Erythroblast (primary cell): ENCODE data around the gene VAPA.

Experiments
- GATA1 ChIP-seq: IDR thresholded peaks from 2 replicates; pipeline ENCODE4 v1.6.1; 2011; ENCODE audit warnings: low read depth, mild to moderate bottlenecking, control low read depth, low read length, moderate library complexity
- POLR2A ChIP-seq: IDR thresholded peaks from 2 replicates; pipeline ENCODE4 v1.6.1; 2011; ENCODE audit warnings: mild to moderate bottlenecking, low read length

DNA sequence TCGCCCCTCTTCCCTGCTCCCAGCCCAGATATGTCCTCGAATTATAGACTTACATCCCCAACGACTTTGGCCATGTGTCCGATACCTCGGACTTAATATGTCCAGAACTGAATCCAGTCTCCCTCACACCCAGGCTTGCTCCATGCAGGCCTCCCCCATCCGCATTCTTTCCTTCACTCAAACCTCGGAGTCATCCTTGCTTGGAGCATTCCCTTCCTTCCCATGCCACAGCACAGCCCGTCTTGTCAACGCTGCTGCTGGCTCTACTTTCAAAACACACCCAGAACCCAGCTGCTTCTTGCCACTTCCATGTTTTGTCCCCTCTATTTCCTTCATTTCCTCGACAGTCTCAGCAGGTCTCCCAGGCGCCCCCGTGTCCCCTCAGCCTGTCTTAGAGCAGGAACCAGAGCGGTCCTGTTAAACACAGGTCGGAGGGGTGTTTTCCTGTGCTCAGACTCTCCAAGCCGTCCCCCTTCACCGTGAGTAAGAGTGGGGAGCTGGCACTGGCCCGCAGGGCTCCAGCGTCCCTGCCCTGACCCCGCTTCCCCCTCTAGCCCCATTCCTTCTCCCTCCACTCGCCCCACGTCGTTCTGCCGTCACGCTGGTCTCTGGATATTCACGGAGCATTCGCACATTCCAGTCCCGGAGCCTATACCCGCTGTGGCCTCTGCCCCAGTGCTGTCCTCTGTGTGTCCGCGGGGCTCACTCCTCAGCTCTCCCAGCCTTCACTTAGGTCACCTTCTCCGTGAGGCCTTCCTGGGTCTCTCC lies 54.4 kb downstream of the VAPA start:
- TF ChIP-seq POLR2A, result no peak
- no peak for TF ChIP-seq GATA1
